Type B pancreatic cell (in vitro differentiated cells): ENCODE results near the gene GLIPR1L1. TPM values are rescaled to one million over a fixed set of nuclear protein-coding genes. Genes with fewer than 3 reads are reported as not detected.

ENCODE experiments used
- DNase-seq: peaks from one replicate; pipeline ENCODE4 v3.0.0; 2021; ENCODE audit warnings: mixed read lengths; ENCODE audit not compliant: unreplicated experiment; ENCODE audit errors: extremely low spot score
- H3K27ac Mint-ChIP-seq: 2 replicates; pipeline ENCODE4 v1.8.0; 2021; ENCODE audit warnings: mild to moderate bottlenecking, mixed read lengths
- H3K27me3 Mint-ChIP-seq: 2 replicates; pipeline ENCODE4 v1.8.0; 2021; ENCODE audit warnings: mixed read lengths
- H3K36me3 Mint-ChIP-seq: 2 replicates; pipeline ENCODE4 v1.8.0; 2021; ENCODE audit warnings: mixed read lengths
- H3K4me1 Mint-ChIP-seq: one replicate; pipeline ENCODE4 v1.8.0; 2021; ENCODE audit warnings: mixed read lengths; ENCODE audit not compliant: unreplicated experiment
- H3K4me3 Mint-ChIP-seq: 2 replicates; pipeline ENCODE4 v1.8.0; 2021; ENCODE audit warnings: mild to moderate bottlenecking, mixed read lengths
- H3K9me3 Mint-ChIP-seq: 2 replicates; pipeline ENCODE4 v1.8.0; 2021; ENCODE audit warnings: mixed read lengths
- total RNA-seq: library from RNA; stranded (reverse); gene quantifications from 2 replicates; pipeline ENCODE4 v1.2.1, GENCODE V29; 2021; ENCODE audit warnings: low replicate concordance
- TF ChIP-seq, protein P1 (sequence below): fragments of 200-600 bp; sonication (generic); conservative IDR thresholded peaks from 2 replicates; pipeline ENCODE4 v1.5.0; 2021; ENCODE audit warnings: antibody characterized with exemption, mild to moderate bottlenecking

The GLIPR1L1 gene
- total RNA-seq, 1 donor from 2014 or later = not detected

- Mint-ChIP-seq H3K27me3 (no peaks in the 10 kb centered on the region), H3K9me3 (no peaks in the 10 kb centered on the region), H3K27ac (no peak overlapping the region), H3K4me3 (no peak overlapping the region), H3K4me1 (peaks cover 1% of the 10 kb centered on the region), H3K36me3 (no peaks in the 10 kb centered on the region)
- no peak for DNase-seq
- TF ChIP-seq, protein P1, sequence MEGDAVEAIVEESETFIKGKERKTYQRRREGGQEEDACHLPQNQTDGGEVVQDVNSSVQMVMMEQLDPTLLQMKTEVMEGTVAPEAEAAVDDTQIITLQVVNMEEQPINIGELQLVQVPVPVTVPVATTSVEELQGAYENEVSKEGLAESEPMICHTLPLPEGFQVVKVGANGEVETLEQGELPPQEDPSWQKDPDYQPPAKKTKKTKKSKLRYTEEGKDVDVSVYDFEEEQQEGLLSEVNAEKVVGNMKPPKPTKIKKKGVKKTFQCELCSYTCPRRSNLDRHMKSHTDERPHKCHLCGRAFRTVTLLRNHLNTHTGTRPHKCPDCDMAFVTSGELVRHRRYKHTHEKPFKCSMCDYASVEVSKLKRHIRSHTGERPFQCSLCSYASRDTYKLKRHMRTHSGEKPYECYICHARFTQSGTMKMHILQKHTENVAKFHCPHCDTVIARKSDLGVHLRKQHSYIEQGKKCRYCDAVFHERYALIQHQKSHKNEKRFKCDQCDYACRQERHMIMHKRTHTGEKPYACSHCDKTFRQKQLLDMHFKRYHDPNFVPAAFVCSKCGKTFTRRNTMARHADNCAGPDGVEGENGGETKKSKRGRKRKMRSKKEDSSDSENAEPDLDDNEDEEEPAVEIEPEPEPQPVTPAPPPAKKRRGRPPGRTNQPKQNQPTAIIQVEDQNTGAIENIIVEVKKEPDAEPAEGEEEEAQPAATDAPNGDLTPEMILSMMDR = no peak
These were observed 39.7 kb upstream of the GLIPR1L1 start for GRCh38 chr12:75294797-75295196.

DNA sequence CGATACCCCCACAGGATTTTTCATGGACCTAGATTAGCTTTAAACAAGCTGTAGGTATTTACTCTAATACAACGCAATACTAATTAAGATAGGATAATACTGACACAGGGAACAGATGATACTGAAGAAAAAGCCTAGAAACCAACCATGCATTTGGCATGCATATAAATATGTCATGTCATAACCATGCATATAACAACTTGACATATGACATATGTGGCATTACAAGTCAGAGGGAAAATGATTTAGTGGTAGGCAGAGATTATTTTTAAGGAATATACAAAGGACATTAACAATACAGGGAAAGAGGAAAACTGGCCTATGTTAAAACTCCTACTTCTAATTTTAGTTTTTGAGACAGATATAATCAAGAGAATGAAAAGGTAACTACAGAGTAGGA lies 32.2 kb upstream of the GLIPR1L1 start:
- Mint-ChIP-seq H3K27me3 (no peaks in the 10 kb centered on the region), H3K9me3 (no peaks in the 10 kb centered on the region), H3K27ac (no peak overlapping the region), H3K4me3 (no peak overlapping the region), H3K4me1 (no peaks in the 10 kb centered on the region), H3K36me3 (no peaks in the 10 kb centered on the region)
- TF ChIP-seq, protein P1 = no peak
- no peak for DNase-seq

DNA sequence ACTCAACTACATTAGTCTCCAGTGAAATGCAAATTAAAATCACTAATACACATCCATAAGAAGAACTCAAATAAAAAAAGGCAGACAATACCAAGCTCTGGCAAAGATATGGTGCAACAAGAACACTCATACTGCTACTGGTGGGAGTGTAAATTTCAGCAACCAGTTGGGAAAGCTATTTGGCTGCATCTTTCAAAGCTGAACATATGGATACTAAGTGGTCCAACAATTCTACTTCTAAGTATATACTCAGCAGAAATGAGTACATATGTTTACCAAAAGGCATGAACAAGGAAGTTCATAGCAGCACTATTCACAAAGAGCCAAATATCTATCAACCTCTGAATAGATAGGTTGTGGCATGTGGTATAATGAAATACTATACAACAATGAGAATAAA lies 31.7 kb upstream of the GLIPR1L1 start:
- Mint-ChIP-seq H3K4me1 (no peaks in the 10 kb centered on the region), H3K27ac (no peak overlapping the region), H3K36me3 (no peaks in the 10 kb centered on the region), H3K4me3 (no peak overlapping the region), H3K27me3 (no peaks in the 10 kb centered on the region), H3K9me3 (no peaks in the 10 kb centered on the region)
- TF ChIP-seq, protein P1 = no peak
- DNase-seq = no peak

- no peaks in the 10 kb centered on the region for H3K27me3 Mint-ChIP-seq
- no peaks in the 10 kb centered on the region for H3K4me1 Mint-ChIP-seq
- H3K36me3 Mint-ChIP-seq = no peaks in the 10 kb centered on the region
- H3K27ac Mint-ChIP-seq = no peak overlapping the region
- DNase-seq = no peak
- TF ChIP-seq, protein P1 = no peak
- H3K4me3 Mint-ChIP-seq = no peak overlapping the region
- no peaks in the 10 kb centered on the region for H3K9me3 Mint-ChIP-seq
These were observed 28.8 kb upstream of the GLIPR1L1 start for GRCh38 chr12:75305412-75306332.

GRCh38 chr12:75308279-75308678 lies 26.2 kb upstream of the GLIPR1L1 start:
- Mint-ChIP-seq H3K4me3 (no peak overlapping the region), H3K27me3 (no peaks in the 10 kb centered on the region), H3K36me3 (no peaks in the 10 kb centered on the region), H3K4me1 (no peaks in the 10 kb centered on the region), H3K27ac (no peak overlapping the region), H3K9me3 (no peaks in the 10 kb centered on the region)
- DNase-seq = no peak
- TF ChIP-seq, protein P1 = no peak
